Kidney (tissue), 14 donors: Measurements from ENCODE around the gene TCF7L2. TPM values are rescaled to one million over a fixed set of nuclear protein-coding genes. Genes with fewer than 3 reads are reported as not detected.

Experiments
- DNase-seq, 5 donors: peaks; one replicate each; pipeline ENCODE4 v3.0.0-alpha.2; 2013 to 2020
- FAIRE-seq: peaks from 2 replicates; lab custom pipeline; 2012; peaks lifted over from hg19 to GRCh38; lab: Jason Lieb, UNC
- H3K27ac ChIP-seq, 2 donors: one replicate each; pipeline ENCODE4 v1.7.0; 2013; ENCODE audit warnings: low read depth in 2 of 2, low read length in 2 of 2, inconsistent platforms in 1 of 2
- H3K27me3 ChIP-seq: one replicate; pipeline ENCODE4 v1.7.1; 2013; ENCODE audit warnings: low read length, inconsistent platforms; ENCODE audit not compliant: control insufficient read depth, insufficient read depth
- H3K36me3 ChIP-seq, 3 donors: one replicate each; pipeline versions ENCODE4 v1.7.0 to v1.7.1; 2013; ENCODE audit warnings: low read length in 3 of 3, control low read depth in 1 of 3, inconsistent platforms in 1 of 3; ENCODE audit not compliant: insufficient read depth in 3 of 3, control insufficient read depth in 2 of 3
- H3K4me1 ChIP-seq, 3 donors: one replicate each; pipeline versions ENCODE4 v1.7.0 to v1.7.1; 2013; ENCODE audit warnings: low read length in 3 of 3, inconsistent platforms in 1 of 3, low read depth in 1 of 3; ENCODE audit not compliant: control insufficient read depth in 2 of 3, insufficient read depth in 2 of 3
- H3K4me3 ChIP-seq, 3 donors: one replicate each; pipeline versions ENCODE4 v1.7.0 to v1.8.1; 2013; ENCODE audit warnings: low read length in 3 of 3, control low read depth in 1 of 3, inconsistent platforms in 1 of 3
- H3K9ac ChIP-seq, 3 donors: one replicate each; pipeline versions ENCODE4 v1.7.0 to v1.7.1; 2013; ENCODE audit warnings: low read length in 3 of 3, control low read depth in 1 of 3, inconsistent platforms in 1 of 3
- H3K9me3 ChIP-seq, 3 donors: one replicate each; pipeline versions ENCODE4 v1.7.0 to v1.7.1; 2013; ENCODE audit warnings: low read length in 3 of 3, control low read depth in 1 of 3, inconsistent platforms in 1 of 3; ENCODE audit not compliant: control insufficient read depth in 2 of 3, insufficient read depth in 1 of 3
- CTCF ChIP-seq: IDR thresholded peaks from 3 replicates; pipeline ENCODE4 v1.5.1; 2012; ENCODE audit warnings: mild to moderate bottlenecking, moderate library complexity, borderline replicate concordance; ENCODE audit not compliant: insufficient read depth; ENCODE audit errors: extremely low read depth
- intact Hi-C: fragments of 100-400 bp; cut with DNase I; formaldehyde crosslinking; loops from one replicate; pipeline ENCODE4 v1.11.1; 2022
- polyA plus RNA-seq: library from polyadenylated mRNA; stranded (reverse); fragments of 350-450 nt; fragmentation: Illumina TruSeq; extraction: RNeasy Lipid Tissue Mini Kit (QIAGEN cat#74804); gene quantifications from one replicate; pipeline ENCODE4 v1.2.3, GENCODE V29; 2014; ENCODE audit warnings: low read depth, low replicate concordance; ENCODE audit not compliant: insufficient read depth
- total RNA-seq: library from RNA; stranded (reverse); fragmentation: NEBNext Ultra II Directional; extraction: Animal tissue kit (Norgen Biotek cat#: 25700); gene quantifications from one replicate; pipeline ENCODE4 v1.2.1, GENCODE V29; 2021
- donor health status: control.
- donor health status: control.
- donor health status: control.
- donor health status: control.
- donor health status: control.
- donor health status: DM: yes; HTN: yes; CAD: no.
- donor health status: Normal renal cell carcinoma (clear cell type).

TCF7L2 gene
- total and polyA plus RNA-seq, 2 donors from 2014 or later = 6.5 to 32.4 TPM

- H3K27ac ChIP-seq = no peak overlapping the region
- DNase-seq = no peak
These were observed 16.3 kb downstream of the TCF7L2 start for GRCh38 chr10:112966194-112966855.

GRCh38 chr10:112967200-112967599 lies 17.2 kb downstream of the TCF7L2 start:
- H3K27me3 ChIP-seq = no peaks in the 10 kb centered on the region
- no peak overlapping the region for H3K4me3 ChIP-seq
- peaks cover 0 to 7% (median 0%) of the 10 kb centered on the region in 3 donors for H3K4me1 ChIP-seq
- DNase-seq (no peak), FAIRE-seq (no peak)
- no peak for TF ChIP-seq CTCF
- peaks cover 0 to 4% (median 0%) of the 10 kb centered on the region in 3 donors for H3K36me3 ChIP-seq
- intact Hi-C loops = no loop called here
- H3K9me3 ChIP-seq = no peaks in the 10 kb centered on the region
- H3K27ac ChIP-seq = no peak overlapping the region
- H3K9ac ChIP-seq = no peak overlapping the region

More at GRCh38 chr10:112966194-112966855, 16.3 kb downstream of the TCF7L2 start:
- Histone ChIP-seq H3K27me3 (no peaks in the 10 kb centered on the region), H3K9ac (no peak overlapping the region), H3K4me1 (peaks cover 0 to 7% (median 0%) of the 10 kb centered on the region in 3 donors), H3K4me3 (no peak overlapping the region), H3K9me3 (no peaks in the 10 kb centered on the region), H3K36me3 (peaks cover 0 to 4% (median 0%) of the 10 kb centered on the region in 3 donors)
- no peak for FAIRE-seq
- no peak for TF ChIP-seq CTCF
- intact Hi-C loops = no loop called here

- Histone ChIP-seq H3K36me3 (peaks cover 3 to 9% (median 4%) of the 10 kb centered on the region in 3 donors), H3K27ac (no peak overlapping the region), H3K27me3 (no peaks in the 10 kb centered on the region), H3K9me3 (no peaks in the 10 kb centered on the region), H3K9ac (no peak overlapping the region), H3K4me1 (peaks cover 0 to 7% (median 0%) of the 10 kb centered on the region in 3 donors), H3K4me3 (no peak overlapping the region)
- intact Hi-C loops = no loop called here
- DNase-seq = no peak
- no peak for FAIRE-seq
- no peak for TF ChIP-seq CTCF
These were observed 19.1 kb downstream of the TCF7L2 start for GRCh38 chr10:112969131-112969530.
